ENCODE measurements around the gene GOLGA6L26.
"Not testable (repeated sequence)": the region's sequence is repeated elsewhere in the genome, so short reads cannot be mapped to it uniquely, and the experiment has no call there.

- TF ChIP-seq, protein P1, sequence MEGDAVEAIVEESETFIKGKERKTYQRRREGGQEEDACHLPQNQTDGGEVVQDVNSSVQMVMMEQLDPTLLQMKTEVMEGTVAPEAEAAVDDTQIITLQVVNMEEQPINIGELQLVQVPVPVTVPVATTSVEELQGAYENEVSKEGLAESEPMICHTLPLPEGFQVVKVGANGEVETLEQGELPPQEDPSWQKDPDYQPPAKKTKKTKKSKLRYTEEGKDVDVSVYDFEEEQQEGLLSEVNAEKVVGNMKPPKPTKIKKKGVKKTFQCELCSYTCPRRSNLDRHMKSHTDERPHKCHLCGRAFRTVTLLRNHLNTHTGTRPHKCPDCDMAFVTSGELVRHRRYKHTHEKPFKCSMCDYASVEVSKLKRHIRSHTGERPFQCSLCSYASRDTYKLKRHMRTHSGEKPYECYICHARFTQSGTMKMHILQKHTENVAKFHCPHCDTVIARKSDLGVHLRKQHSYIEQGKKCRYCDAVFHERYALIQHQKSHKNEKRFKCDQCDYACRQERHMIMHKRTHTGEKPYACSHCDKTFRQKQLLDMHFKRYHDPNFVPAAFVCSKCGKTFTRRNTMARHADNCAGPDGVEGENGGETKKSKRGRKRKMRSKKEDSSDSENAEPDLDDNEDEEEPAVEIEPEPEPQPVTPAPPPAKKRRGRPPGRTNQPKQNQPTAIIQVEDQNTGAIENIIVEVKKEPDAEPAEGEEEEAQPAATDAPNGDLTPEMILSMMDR (conservative IDR thresholded peaks at IDR 0.05 in 1 of 2, IDR thresholded peaks at IDR 0.05 in 1 of 2; ENCODE audit: low read depth in 1 of 2, low read length in 2 of 2): not testable (repeated sequence)
- not testable (repeated sequence) for TF ChIP-seq EZH2 (IDR thresholded peaks at IDR 0.05; ENCODE audit: low read length, missing control alignments)
Observed at GRCh38 chr15:23364261-23364660, 30.3 kb upstream of the GOLGA6L26 start.
